ENCODE measurements around the gene RFC4. TPM values are rescaled to one million over a fixed set of nuclear protein-coding genes. Genes with fewer than 3 reads are reported as not detected.

RFC4 gene
- total RNA-seq, 6 experiments from 2014 or later = 4.6 to 17.4 (median 5.6) TPM

DNA sequence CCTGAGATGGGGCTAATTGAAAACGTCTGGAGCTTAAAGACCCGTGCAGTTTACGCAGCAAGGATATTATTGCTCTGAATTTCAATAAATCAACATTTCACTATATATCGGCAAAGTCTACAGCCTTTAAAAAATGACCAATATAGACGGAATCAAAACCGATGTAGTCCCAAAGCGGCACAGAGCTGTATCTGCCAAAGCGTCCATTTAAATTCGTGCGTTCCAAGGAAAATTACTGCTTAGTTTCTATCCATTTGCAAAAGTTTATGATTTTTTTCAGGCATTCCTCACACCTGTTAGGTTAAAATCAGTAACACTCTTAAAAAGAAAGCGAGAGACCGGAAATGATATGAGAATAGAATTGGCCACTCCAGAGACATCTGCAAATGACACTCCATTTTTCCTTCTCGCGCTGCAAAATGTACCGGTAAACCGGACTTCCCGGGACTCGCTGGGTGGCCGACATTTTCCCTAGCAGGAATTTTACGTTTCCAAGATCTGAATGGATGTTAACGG lies 23.7 kb downstream of the RFC4 start:
- peaks cover 0 to 35% (median 28%) of the 10 kb centered on the region in 4 donors for H3K36me3 ChIP-seq
- 5% methylated on average over 20 of the region's 21 CpGs for WGBS (ENCODE audit: insufficient coverage, low coverage, low lambda C conversion rate, missing lambda C conversion rate)
- peak overlapping the region; percentile 78 to 93 (median 80) for H3K4me3 ChIP-seq

DNA sequence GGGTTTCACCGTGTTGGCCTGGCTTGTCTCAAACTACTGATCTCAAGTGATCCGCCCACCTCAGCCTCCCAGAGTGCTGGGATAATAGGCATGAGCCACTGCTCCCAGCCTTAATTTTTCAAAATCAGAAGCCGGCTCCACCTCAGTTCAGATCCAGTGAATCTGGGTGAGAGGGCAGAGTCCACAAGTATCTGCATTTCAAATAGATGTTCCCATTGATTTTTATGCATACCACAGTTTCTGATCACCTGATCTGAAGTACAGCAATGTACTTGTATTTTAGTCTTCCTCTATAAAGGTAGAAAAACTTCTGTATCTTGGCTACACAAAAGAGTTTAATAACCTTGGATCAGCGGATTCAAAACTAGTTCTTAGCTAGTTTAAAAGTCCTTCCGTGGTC lies 27.1 kb downstream of the RFC4 start:
- Histone ChIP-seq H3K4me1 (no peaks in the 10 kb centered on the region), H3K27me3 (no peaks in the 10 kb centered on the region), H3K4me3 (no peak overlapping the region), H3K9me3 (no peaks in the 10 kb centered on the region), H3K27ac (no peak overlapping the region), H3K36me3 (peaks cover 0 to under 1% (median 0%) of the 10 kb centered on the region in 4 donors)
- no peak for DNase-seq
- no peak for TF ChIP-seq POLR2A (IDR thresholded peaks at IDR 0.05)
- no peak for TF ChIP-seq CTCF (IDR thresholded peaks at IDR 0.05)
- ATAC-seq = no peak
- intact Hi-C loops (cut with DNase I) = no loop called here
- 63% methylated on average over 3 of the region's 5 CpGs for WGBS (ENCODE audit: insufficient coverage, low coverage, low lambda C conversion rate, missing lambda C conversion rate)

More for the DNA sequence above, 23.7 kb downstream of the RFC4 start:
- intact Hi-C loops (cut with DNase I) = no loop called here
- ATAC-seq = peak; percentile 6 to 33 (median 22)
- no peak for DNase-seq
- TF ChIP-seq POLR2A (IDR thresholded peaks at IDR 0.05) = no peak
- no peak for TF ChIP-seq CTCF (IDR thresholded peaks at IDR 0.05)
- H3K27me3 ChIP-seq = no peaks in the 10 kb centered on the region
- H3K4me1 ChIP-seq = peaks cover 0 to 30% (median 10%) of the 10 kb centered on the region in 4 donors
- peak overlapping the region; percentile 96 to 98 (median 97) for H3K27ac ChIP-seq
- H3K9me3 ChIP-seq = no peaks in the 10 kb centered on the region

DNA sequence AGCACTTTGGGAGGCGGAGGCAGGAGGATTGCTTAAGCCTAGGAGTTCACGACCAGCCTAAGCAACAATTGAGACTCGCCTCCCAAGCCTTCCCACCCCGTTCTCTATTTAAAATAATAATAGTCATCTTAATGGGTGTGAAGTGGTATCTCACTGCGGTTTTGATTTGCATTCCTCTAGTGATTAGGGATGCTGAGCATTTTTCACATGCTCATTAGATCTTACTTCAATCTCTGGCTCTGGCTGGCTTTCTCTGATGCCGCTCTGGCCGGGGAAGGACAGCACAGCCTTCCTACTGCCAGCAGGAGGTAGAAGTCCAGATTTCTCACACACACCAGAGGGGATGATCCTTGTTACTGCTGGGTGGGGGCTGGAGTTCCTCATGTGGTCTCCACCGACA lies 30.3 kb downstream of the RFC4 start:
- Histone ChIP-seq H3K27me3 (no peaks in the 10 kb centered on the region), H3K4me3 (no peak overlapping the region), H3K27ac (no peak overlapping the region), H3K9me3 (no peaks in the 10 kb centered on the region), H3K36me3 (no peaks in the 10 kb centered on the region), H3K4me1 (peaks cover 0 to 5% (median 0%) of the 10 kb centered on the region in 4 donors)
- TF ChIP-seq CTCF (IDR thresholded peaks at IDR 0.05) (no peak), POLR2A (IDR thresholded peaks at IDR 0.05) (no peak)
- DNase-seq (no peak), ATAC-seq (no peak)
- WGBS (ENCODE audit: insufficient coverage, low coverage, low lambda C conversion rate, missing lambda C conversion rate) = 74% methylated on average over 8 of the region's 8 CpGs
- intact Hi-C loops (cut with DNase I) = no loop called here

GRCh38 chr3:186772701-186773417 lies 33.4 kb downstream of the RFC4 start:
- peak; percentile 92 to 97 (median 94) for ATAC-seq
- WGBS (ENCODE audit: insufficient coverage, low coverage, low lambda C conversion rate, missing lambda C conversion rate) = 27% methylated on average over 11 of the region's 28 CpGs
- Histone ChIP-seq H3K4me1 (peaks cover 0 to 5% (median 0%) of the 10 kb centered on the region in 4 donors), H3K4me3 (peak overlapping the region; percentile 27 to 56 (median 30)), H3K27me3 (no peaks in the 10 kb centered on the region), H3K36me3 (no peaks in the 10 kb centered on the region), H3K9me3 (no peaks in the 10 kb centered on the region), H3K27ac (peak overlapping the region; percentile 20 to 64 (median 44))
- peak; percentile 74 to 85 (median 82) for DNase-seq
- TF ChIP-seq CTCF (IDR thresholded peaks at IDR 0.05) (no peak), POLR2A (IDR thresholded peaks at IDR 0.05) (peak; percentile 20)
- intact Hi-C loops (cut with DNase I) = no loop called here
